Endothelial cell of umbilical vein (primary cell): ENCODE measurements around the gene SPINT4. TPM values are rescaled to one million over a fixed set of nuclear protein-coding genes. Genes with fewer than 3 reads are reported as not detected.
"Not testable (repeated sequence)": the region's sequence is repeated elsewhere in the genome, so short reads cannot be mapped to it uniquely, and the experiment has no call there.

Experiments used
- BruUV-seq: library from RNA; stranded (reverse); fragments of 400-500 nt; replicated peaks from 2 replicates; lab custom pipeline; 2021; lab: Mats Ljungman, UMichigan
- CTCF ChIA-PET: fragments of 300-600, 350-600 bp; sonication (Branson Sonifier 250); formaldehyde crosslinking; loops from one replicate; lab custom pipeline; 2021; ENCODE audit warnings: antibody characterized with exemption, inconsistent platforms; lab: Charles Lee
- POLR2A ChIA-PET: fragments of 300-600, 350-600 bp; sonication (Branson Sonifier 250); formaldehyde crosslinking; loops from one replicate; lab custom pipeline; 2021; ENCODE audit warnings: antibody characterized with exemption, inconsistent platforms; lab: Charles Lee
- DNase-seq: peaks from one replicate; pipeline ENCODE4 v3.0.0-alpha.2; 2011; ENCODE audit warnings: low read depth, low spot score
- FAIRE-seq: peaks from 2 replicates; lab custom pipeline; 2011; peaks lifted over from hg19 to GRCh38; lab: Jason Lieb, UNC
- H2AFZ ChIP-seq: 2 replicates; pipeline ENCODE4 v1.6.0; 2012; ENCODE audit warnings: low read depth, low read length, control low read depth, inconsistent platforms
- H3K27ac ChIP-seq: 2 replicates; pipeline ENCODE4 v1.5.1; 2011; ENCODE audit warnings: low read depth, mild to moderate bottlenecking, control low read depth, low read length, moderate library complexity; ENCODE audit not compliant: insufficient read depth
- H3K27me3 ChIP-seq, 2 experiments: 2 replicates each; pipeline versions ENCODE4 v1.6.0 to v1.6.1; 2011; ENCODE audit warnings: low read length in 2 of 2, mixed read lengths in 1 of 2; ENCODE audit not compliant: control insufficient read depth in 2 of 2, insufficient read depth in 2 of 2
- H3K36me3 ChIP-seq, 2 experiments: 2 replicates in 1 of 2; 3 replicates in 1 of 2; pipeline ENCODE4 v1.5.1; 2011; ENCODE audit warnings: low read length in 2 of 2, mild to moderate bottlenecking in 1 of 2, moderate library complexity in 1 of 2; ENCODE audit not compliant: control insufficient read depth in 2 of 2, insufficient read depth in 2 of 2; ENCODE audit errors: extremely low read depth in 1 of 2
- H3K4me1 ChIP-seq: 3 replicates; pipeline ENCODE4 v1.5.1; 2011; ENCODE audit warnings: mild to moderate bottlenecking, low read length; ENCODE audit not compliant: control insufficient read depth, insufficient read depth; ENCODE audit errors: extremely low read depth
- H3K4me2 ChIP-seq: 2 replicates; pipeline ENCODE4 v1.6.1; 2011; ENCODE audit warnings: low read length, control low read depth, mixed read lengths; ENCODE audit not compliant: insufficient read depth
- H3K4me3 ChIP-seq, 3 experiments: fragments of 200-600 bp in 1 of 3; sonication (generic), shearing (Covaris generic) in 1 of 3; replicated peaks in 1 of 3; 2 replicates each; pipeline ENCODE4 v1.5.1; 2011 to 2016; ENCODE audit warnings: control low read depth in 3 of 3, low read length in 3 of 3, mild to moderate bottlenecking in 2 of 3, inconsistent platforms in 1 of 3, low read depth in 1 of 3, moderate library complexity in 1 of 3; ENCODE audit not compliant: insufficient read depth in 1 of 3
- H3K79me2 ChIP-seq: 2 replicates; pipeline ENCODE4 v1.6.0; 2012; ENCODE audit warnings: low read length, inconsistent platforms; ENCODE audit not compliant: control insufficient read depth, insufficient read depth
- H3K9ac ChIP-seq: replicated peaks from 2 replicates; pipeline ENCODE3; 2011; ENCODE audit warnings: low read length, control low read depth; ENCODE audit not compliant: insufficient read depth; ENCODE audit errors: extremely low read depth
- H3K9me1 ChIP-seq: replicated peaks from 3 replicates; pipeline ENCODE4 v1.6.0; 2011; ENCODE audit warnings: mild to moderate bottlenecking, low read length; ENCODE audit not compliant: control insufficient read depth, insufficient read depth; ENCODE audit errors: extremely low read depth
- H3K9me3 ChIP-seq: replicated peaks from 2 replicates; pipeline ENCODE4 v1.5.1; 2012; ENCODE audit warnings: low read length, inconsistent platforms; ENCODE audit not compliant: control insufficient read depth, insufficient read depth
- H4K20me1 ChIP-seq: replicated peaks from 2 replicates; pipeline ENCODE3; 2011; ENCODE audit warnings: mild to moderate bottlenecking, low read length; ENCODE audit not compliant: control insufficient read depth, insufficient read depth; ENCODE audit errors: extremely low read depth
- EZH2 ChIP-seq: IDR thresholded peaks from 2 replicates; pipeline ENCODE4 v1.6.1; 2012; ENCODE audit warnings: borderline replicate concordance, low read depth, mild to moderate bottlenecking, moderate library complexity, low read length, inconsistent platforms; ENCODE audit not compliant: severe bottlenecking
- FOS ChIP-seq: IDR thresholded peaks from 2 replicates; pipeline ENCODE4 v1.6.1; 2011; ENCODE audit warnings: mild to moderate bottlenecking, low read length, moderate library complexity, borderline replicate concordance; ENCODE audit not compliant: insufficient read depth
- GATA2 ChIP-seq: IDR thresholded peaks from 2 replicates; pipeline ENCODE4 v1.7.0; 2011; ENCODE audit warnings: low read depth, mild to moderate bottlenecking, moderate library complexity, mixed read lengths, low read length; ENCODE audit not compliant: insufficient read length, insufficient read depth
- JUN ChIP-seq: IDR thresholded peaks from 2 replicates; pipeline ENCODE4 v1.6.1; 2011; ENCODE audit warnings: borderline replicate concordance, low read depth; ENCODE audit not compliant: insufficient read length, insufficient read depth
- MYC ChIP-seq: IDR thresholded peaks from one replicate; pipeline ENCODE4 v1.6.1; 2011; ENCODE audit warnings: mild to moderate bottlenecking, low read depth, low read length
- POLR2A ChIP-seq: IDR thresholded peaks from 2 replicates; pipeline ENCODE4 v1.6.1; 2012; ENCODE audit warnings: low read depth, mild to moderate bottlenecking, control low read depth, low read length
- POLR2AphosphoS5 ChIP-seq: IDR thresholded peaks from 2 replicates; pipeline ENCODE4 v1.6.1; 2012; ENCODE audit warnings: low read depth, mild to moderate bottlenecking, control low read depth, low read length, moderate library complexity; ENCODE audit not compliant: insufficient read depth
- dilution Hi-C: fragments of 300-500 bp; cut with MboI; formaldehyde crosslinking; loops from one replicate; pipeline ENCODE4 v1.15.0; 2019; ENCODE audit warnings: low sequenced_read_pairs; ENCODE audit not compliant: extremely low pct_ligation_motif_present
- intact Hi-C: fragments of 100-400 bp; cut with micrococcal nuclease; formaldehyde crosslinking; loops from one replicate; pipeline ENCODE4 v1.10.0; 2022
- polyA plus RNA-seq, 4 experiments: library from polyadenylated mRNA; depleted of rRNA in 3 of 4; stranded (reverse) in 3 of 4; unstranded in 1 of 4; fragments of >200 nt; gene quantifications; 2 replicates each; pipeline versions ENCODE4 v1.2.1 to v1.2.3, GENCODE V29; 2011 to 2012; ENCODE audit warnings: missing spikeins in 1 of 4
- total RNA-seq: library from RNA; stranded (reverse); gene quantifications from 2 replicates; pipeline ENCODE4 v1.2.3, GENCODE V29; 2021
- TF ChIP-seq, protein P1 (sequence below), 2 donors: IDR thresholded peaks; 1 replicate in 1 of 2; 2 replicates in 1 of 2; pipeline ENCODE4 v1.5.1; 2011; ENCODE audit warnings: low read length in 2 of 2, mild to moderate bottlenecking in 2 of 2, moderate library complexity in 2 of 2, control low read depth in 1 of 2, inconsistent platforms in 1 of 2, low read depth in 1 of 2; ENCODE audit not compliant: insufficient read depth in 1 of 2; ENCODE audit errors: extremely low read depth in 1 of 2
- TF ChIP-seq, protein P2 (sequence below): IDR thresholded peaks from 2 replicates; pipeline ENCODE4 v1.6.1; 2011; ENCODE audit not compliant: insufficient read depth, insufficient read length

The SPINT4 gene
- total and polyA plus RNA-seq, 2 donors (not counting 3 experiments of a cell fraction or from before 2014, with no cell fraction given) = not detected

DNA sequence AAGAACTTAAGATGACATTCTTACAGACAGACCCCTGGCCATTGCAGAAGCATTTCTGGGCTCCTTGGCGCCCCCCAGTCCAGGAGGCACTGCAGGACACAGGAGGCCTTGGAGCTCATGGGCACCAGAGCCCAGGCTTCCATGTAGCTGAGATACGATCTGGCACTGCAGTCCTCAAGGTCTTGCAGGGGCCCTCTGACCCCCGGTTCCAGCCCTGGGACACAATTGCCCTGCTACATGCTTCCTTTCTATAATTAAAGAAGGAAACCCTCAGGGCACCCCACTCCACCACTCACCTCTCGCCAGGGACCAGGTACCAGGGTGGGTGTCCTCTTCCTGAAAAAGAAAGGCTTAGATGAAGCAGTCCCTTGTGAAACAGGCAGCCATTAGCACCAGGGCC is 35.9 kb downstream of the SPINT4 start:
- Histone ChIP-seq H2AFZ (no peak overlapping the region), H3K4me2 (no peak overlapping the region)
- dilution Hi-C loops = no loop called here

DNA sequence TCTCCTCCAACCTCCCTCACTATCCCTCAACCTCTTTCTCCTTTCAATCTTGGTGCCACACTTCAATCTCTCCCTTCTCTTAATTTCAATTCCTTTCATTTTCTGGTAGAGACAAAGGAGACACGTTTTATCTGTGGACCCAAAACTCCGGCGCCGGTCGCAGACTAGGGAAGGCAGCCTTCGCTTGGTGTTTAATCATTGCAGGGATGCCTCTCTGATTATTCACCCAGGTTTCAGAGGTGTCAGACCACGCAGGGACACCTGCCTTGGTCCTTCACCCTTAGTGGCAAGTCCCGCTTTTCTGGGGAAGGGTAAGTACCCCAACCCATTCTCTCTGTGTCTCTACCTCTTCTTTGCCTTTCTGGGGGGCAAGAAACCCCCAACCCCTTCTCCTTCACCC is 37.8 kb downstream of the SPINT4 start:
- H3K4me1 ChIP-seq, H3K27me3 ChIP-seq, CTCF ChIA-PET, dilution Hi-C loops, H3K4me2 ChIP-seq, intact Hi-C loops, H3K27ac ChIP-seq, H4K20me1 ChIP-seq, H3K9ac ChIP-seq, H3K9me1 ChIP-seq, POLR2A ChIA-PET, H2AFZ ChIP-seq, H3K79me2 ChIP-seq, DNase-seq, FAIRE-seq, BruUV-seq, H3K9me3 ChIP-seq, H3K4me3 ChIP-seq, H3K36me3 ChIP-seq: not testable (repeated sequence)

More for the DNA sequence above, 35.9 kb downstream of the SPINT4 start:
- H3K9me3 ChIP-seq = no peaks in the 10 kb centered on the region
- H3K9me1 ChIP-seq = no peaks in the 10 kb centered on the region
- no peaks in the 10 kb centered on the region for H4K20me1 ChIP-seq
- H3K36me3 ChIP-seq = no peaks in the 10 kb centered on the region
- TF ChIP-seq FOS (no peak), EZH2 (no peak), POLR2AphosphoS5 (no peak), POLR2A (no peak), GATA2 (no peak), MYC (no peak), JUN (no peak)
- TF ChIP-seq, protein P1, sequence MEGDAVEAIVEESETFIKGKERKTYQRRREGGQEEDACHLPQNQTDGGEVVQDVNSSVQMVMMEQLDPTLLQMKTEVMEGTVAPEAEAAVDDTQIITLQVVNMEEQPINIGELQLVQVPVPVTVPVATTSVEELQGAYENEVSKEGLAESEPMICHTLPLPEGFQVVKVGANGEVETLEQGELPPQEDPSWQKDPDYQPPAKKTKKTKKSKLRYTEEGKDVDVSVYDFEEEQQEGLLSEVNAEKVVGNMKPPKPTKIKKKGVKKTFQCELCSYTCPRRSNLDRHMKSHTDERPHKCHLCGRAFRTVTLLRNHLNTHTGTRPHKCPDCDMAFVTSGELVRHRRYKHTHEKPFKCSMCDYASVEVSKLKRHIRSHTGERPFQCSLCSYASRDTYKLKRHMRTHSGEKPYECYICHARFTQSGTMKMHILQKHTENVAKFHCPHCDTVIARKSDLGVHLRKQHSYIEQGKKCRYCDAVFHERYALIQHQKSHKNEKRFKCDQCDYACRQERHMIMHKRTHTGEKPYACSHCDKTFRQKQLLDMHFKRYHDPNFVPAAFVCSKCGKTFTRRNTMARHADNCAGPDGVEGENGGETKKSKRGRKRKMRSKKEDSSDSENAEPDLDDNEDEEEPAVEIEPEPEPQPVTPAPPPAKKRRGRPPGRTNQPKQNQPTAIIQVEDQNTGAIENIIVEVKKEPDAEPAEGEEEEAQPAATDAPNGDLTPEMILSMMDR (IDR thresholded peaks at IDR 0.05; ENCODE audit: extremely low read depth in 1 of 2, insufficient read depth in 1 of 2, low read depth in 1 of 2, low read length in 2 of 2) = no peak
- TF ChIP-seq, protein P2, sequence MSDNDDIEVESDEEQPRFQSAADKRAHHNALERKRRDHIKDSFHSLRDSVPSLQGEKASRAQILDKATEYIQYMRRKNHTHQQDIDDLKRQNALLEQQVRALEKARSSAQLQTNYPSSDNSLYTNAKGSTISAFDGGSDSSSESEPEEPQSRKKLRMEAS = no peak
- H3K27me3 ChIP-seq = peaks cover 0 to 2% of the 10 kb centered on the region in 2 experiments
- no peak overlapping the region for H3K27ac ChIP-seq
- intact Hi-C loops = no loop called here
- H3K4me3 ChIP-seq = no peak overlapping the region
- no peak overlapping the region for H3K9ac ChIP-seq
- H3K4me1 ChIP-seq = no peaks in the 10 kb centered on the region
- FAIRE-seq = no peak
- POLR2A ChIA-PET = no interaction called here
- DNase-seq = no peak
- no TSS peak for BruUV-seq
- H3K79me2 ChIP-seq = no peaks in the 10 kb centered on the region
- CTCF ChIA-PET = interaction anchor here (0.5 to 1.1 kb wide), 2 partner anchors 12 to 13 kb away, joined by 3 to 4 read pairs; no protein-coding TSS in a partner anchor

DNA sequence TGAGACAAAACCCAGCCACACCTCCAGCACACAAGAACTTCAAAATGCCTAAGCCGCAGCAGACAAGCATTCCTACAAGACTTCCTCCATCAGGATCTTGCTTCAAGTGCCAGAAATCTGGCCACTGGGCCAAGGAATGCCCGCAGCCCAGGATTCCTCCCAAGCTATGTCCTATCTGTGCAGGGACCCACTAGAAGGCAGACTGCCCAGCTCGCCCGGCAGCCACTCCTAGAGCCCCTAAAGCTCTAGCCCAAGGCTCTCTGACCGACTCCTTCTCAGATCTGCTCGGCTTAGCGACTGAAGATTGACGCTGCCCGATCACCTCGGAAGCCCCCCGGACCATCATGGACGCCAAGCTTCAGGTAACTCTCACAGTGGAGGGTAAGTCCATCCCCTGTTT is 39.8 kb downstream of the SPINT4 start:
- H3K79me2 ChIP-seq, H3K4me1 ChIP-seq, DNase-seq, FAIRE-seq, CTCF ChIA-PET, H3K27ac ChIP-seq, H3K9me3 ChIP-seq, H3K36me3 ChIP-seq, H3K4me2 ChIP-seq, H3K9ac ChIP-seq, intact Hi-C loops, H3K4me3 ChIP-seq, H3K27me3 ChIP-seq, BruUV-seq, H2AFZ ChIP-seq, dilution Hi-C loops, POLR2A ChIA-PET, H4K20me1 ChIP-seq, H3K9me1 ChIP-seq: not testable (repeated sequence)
